Spleen (tissue), 11 donors: Measurements from ENCODE around the gene TRIM69. TPM values are rescaled to one million over a fixed set of nuclear protein-coding genes. Genes with fewer than 3 reads are reported as not detected.
"Not testable (repeated sequence)": the region's sequence is repeated elsewhere in the genome, so short reads cannot be mapped to it uniquely, and the experiment has no call there.

Experiments used
- DNase-seq: peaks from one replicate; pipeline ENCODE4 v3.0.0-alpha.2; 2020
- H3K27ac ChIP-seq, 8 donors: fragments of 200-600 bp; sonication (generic) in 7 of 8; 1 replicate in 4 of 8; 2 replicates in 4 of 8; pipeline versions ENCODE4 v1.5.0 to v1.8.0; 2016 to 2021; ENCODE audit warnings: inconsistent platforms in 4 of 8, mild to moderate bottlenecking in 4 of 8, moderate library complexity in 1 of 8
- H3K27me3 ChIP-seq, 7 donors: fragments of 200-600 bp; sonication (generic) in 6 of 7; replicated peaks in 1 of 7; 1 replicate in 4 of 7; 2 replicates in 3 of 7; pipeline versions ENCODE4 v1.5.0 to v1.8.0; 2016 to 2021; ENCODE audit warnings: inconsistent platforms in 3 of 7, mild to moderate bottlenecking in 1 of 7
- H3K36me3 ChIP-seq, 6 donors: fragments of 200-600 bp; sonication (generic) in 5 of 6; 1 replicate in 4 of 6; 2 replicates in 2 of 6; pipeline versions ENCODE4 v1.5.0 to v1.8.0; 2016 to 2021; ENCODE audit warnings: inconsistent platforms in 2 of 6
- H3K4me1 ChIP-seq, 6 donors: fragments of 200-600 bp; sonication (generic) in 5 of 6; 1 replicate in 3 of 6; 2 replicates in 3 of 6; pipeline versions ENCODE4 v1.5.0 to v1.8.0; 2016 to 2021; ENCODE audit warnings: inconsistent platforms in 3 of 6
- H3K4me3 ChIP-seq, 8 donors: fragments of 200-600 bp; sonication (generic) in 7 of 8; 1 replicate in 4 of 8; 2 replicates in 4 of 8; pipeline versions ENCODE4 v1.5.0 to v1.8.0; 2016 to 2021; ENCODE audit warnings: inconsistent platforms in 4 of 8, mild to moderate bottlenecking in 4 of 8, moderate library complexity in 2 of 8
- H3K9me3 ChIP-seq, 8 donors: fragments of 200-600 bp; sonication (generic) in 7 of 8; 1 replicate in 4 of 8; 2 replicates in 4 of 8; pipeline versions ENCODE4 v1.5.0 to v1.8.0; 2016 to 2021; ENCODE audit warnings: inconsistent platforms in 4 of 8
- POLR2A ChIP-seq, 3 donors: fragments of 450-650 bp; IDR thresholded peaks; one replicate each; pipeline ENCODE4 v1.5.1; 2017; ENCODE audit warnings: antibody characterized with exemption in 3 of 3, mild to moderate bottlenecking in 1 of 3
- POLR2AphosphoS5 ChIP-seq, 3 donors: sonication (generic); formaldehyde crosslinking; IDR thresholded peaks; one replicate each; pipeline ENCODE4 v1.5.1; 2017; ENCODE audit warnings: antibody characterized with exemption in 3 of 3
- WGBS, 5 donors: extraction: QIAGEN DNeasy Blood & Tissue Kit in 3 of 5; methylation state at CpG; one replicate each; pipeline versions ENCODE4 v1.1.5 to v1.1.7; 2013 to 2018; 5-methylcytosine and 5-hydroxymethylcytosine counted together
- intact Hi-C: fragments of 100-400 bp; cut with DNase I; formaldehyde crosslinking; loops from one replicate; pipeline ENCODE4 v1.15.0; 2023; ENCODE audit warnings: low total_unique reads
- polyA plus RNA-seq, 3 donors: library from polyadenylated mRNA; stranded (reverse); fragments of 200-250 nt; gene quantifications; one replicate each; pipeline ENCODE4 v1.2.1, GENCODE V29; 2013
- total RNA-seq, 7 donors: library from RNA; depleted of rRNA in 3 of 7; stranded (reverse); fragments of >200 nt in 3 of 7; fragmentation: NEBNext Ultra II Directional in 4 of 7; extraction: Animal tissue kit (Norgen Biotek cat#: 25700) in 4 of 7; gene quantifications; one replicate each; pipeline versions ENCODE4 v1.1.0 to v1.2.1, GENCODE V29; 2016 to 2021
- TF ChIP-seq, protein P1 (sequence below), 11 experiments: fragments of 200-600 bp in 7 of 11; fragments of 450-650 bp in 4 of 11; sonication (generic) in 4 of 11; IDR thresholded peaks in 8 of 11; conservative IDR thresholded peaks in 3 of 11; 1 replicate in 7 of 11; 2 replicates in 4 of 11; pipeline versions ENCODE4 v1.4.0 to v1.8.0; 2016 to 2021; ENCODE audit warnings: antibody characterized with exemption in 11 of 11, inconsistent platforms in 4 of 11, mild to moderate bottlenecking in 1 of 11
- donor health status: healthy with polysubstance abuse.
- donor health status: DM: no; HTN: no; CAD: no; lungs with moderate emphysema.
- donor health status: DM: no; HTN: no; CAD: no.
- donor health status: Bipolar disorder and iron deficiency.
- donor health status: healthy.
- donor health status: DM: no; HTN: no; CAD: no.
- donor health status: DM: yes; HTN: yes; CAD: no.

The TRIM69 gene
- total and polyA plus RNA-seq, 10 donors: 16.4 to 54.9 (median 44.7) TPM

DNA sequence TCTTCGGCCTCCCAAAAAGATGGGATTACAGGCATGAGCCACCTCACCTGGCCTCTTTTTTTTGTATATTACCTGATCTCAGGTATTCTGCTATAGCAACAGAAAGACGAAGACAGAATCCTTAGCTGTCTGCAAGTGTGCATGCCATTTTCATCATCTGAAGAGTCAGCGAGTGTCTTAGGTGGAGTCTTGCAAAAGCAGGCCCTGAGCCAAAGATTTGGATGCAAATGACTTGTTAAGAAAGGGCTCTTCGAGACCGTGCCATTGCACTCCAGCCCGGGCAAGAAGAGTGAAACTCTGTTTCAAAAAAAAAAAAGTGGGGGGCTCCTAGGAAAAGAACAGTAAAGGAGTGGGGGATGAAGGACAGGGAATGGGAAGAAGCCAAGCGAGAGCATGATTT is 10.2 kb upstream of the TRIM69 start:
- no peaks in the 10 kb centered on the region for H3K9me3 ChIP-seq
- DNase-seq: no peak
- WGBS, 5 donors: 21 to 39% (median 23%) methylated on average over 7 of the region's 7 CpGs
- intact Hi-C loops: no loop called here
- H3K4me3 ChIP-seq: peak overlapping the region in 6 of 8 donors; percentile 10 to 79 (median 32)
- H3K4me1 ChIP-seq: peaks cover 61 to 93% (median 84%) of the 10 kb centered on the region in 6 donors
- TF ChIP-seq POLR2A (IDR thresholded peaks at IDR 0.05) (no peak), POLR2AphosphoS5 (IDR thresholded peaks at IDR 0.05) (no peak)
- TF ChIP-seq, protein P1, sequence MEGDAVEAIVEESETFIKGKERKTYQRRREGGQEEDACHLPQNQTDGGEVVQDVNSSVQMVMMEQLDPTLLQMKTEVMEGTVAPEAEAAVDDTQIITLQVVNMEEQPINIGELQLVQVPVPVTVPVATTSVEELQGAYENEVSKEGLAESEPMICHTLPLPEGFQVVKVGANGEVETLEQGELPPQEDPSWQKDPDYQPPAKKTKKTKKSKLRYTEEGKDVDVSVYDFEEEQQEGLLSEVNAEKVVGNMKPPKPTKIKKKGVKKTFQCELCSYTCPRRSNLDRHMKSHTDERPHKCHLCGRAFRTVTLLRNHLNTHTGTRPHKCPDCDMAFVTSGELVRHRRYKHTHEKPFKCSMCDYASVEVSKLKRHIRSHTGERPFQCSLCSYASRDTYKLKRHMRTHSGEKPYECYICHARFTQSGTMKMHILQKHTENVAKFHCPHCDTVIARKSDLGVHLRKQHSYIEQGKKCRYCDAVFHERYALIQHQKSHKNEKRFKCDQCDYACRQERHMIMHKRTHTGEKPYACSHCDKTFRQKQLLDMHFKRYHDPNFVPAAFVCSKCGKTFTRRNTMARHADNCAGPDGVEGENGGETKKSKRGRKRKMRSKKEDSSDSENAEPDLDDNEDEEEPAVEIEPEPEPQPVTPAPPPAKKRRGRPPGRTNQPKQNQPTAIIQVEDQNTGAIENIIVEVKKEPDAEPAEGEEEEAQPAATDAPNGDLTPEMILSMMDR (IDR thresholded peaks at IDR 0.05 in 8 of 11, conservative IDR thresholded peaks at IDR 0.05 in 3 of 11): no peak
- H3K27me3 ChIP-seq: no peaks in the 10 kb centered on the region
- H3K27ac ChIP-seq: peak overlapping the region; percentile 81 to 100 (median 98)
- H3K36me3 ChIP-seq: no peaks in the 10 kb centered on the region

DNA sequence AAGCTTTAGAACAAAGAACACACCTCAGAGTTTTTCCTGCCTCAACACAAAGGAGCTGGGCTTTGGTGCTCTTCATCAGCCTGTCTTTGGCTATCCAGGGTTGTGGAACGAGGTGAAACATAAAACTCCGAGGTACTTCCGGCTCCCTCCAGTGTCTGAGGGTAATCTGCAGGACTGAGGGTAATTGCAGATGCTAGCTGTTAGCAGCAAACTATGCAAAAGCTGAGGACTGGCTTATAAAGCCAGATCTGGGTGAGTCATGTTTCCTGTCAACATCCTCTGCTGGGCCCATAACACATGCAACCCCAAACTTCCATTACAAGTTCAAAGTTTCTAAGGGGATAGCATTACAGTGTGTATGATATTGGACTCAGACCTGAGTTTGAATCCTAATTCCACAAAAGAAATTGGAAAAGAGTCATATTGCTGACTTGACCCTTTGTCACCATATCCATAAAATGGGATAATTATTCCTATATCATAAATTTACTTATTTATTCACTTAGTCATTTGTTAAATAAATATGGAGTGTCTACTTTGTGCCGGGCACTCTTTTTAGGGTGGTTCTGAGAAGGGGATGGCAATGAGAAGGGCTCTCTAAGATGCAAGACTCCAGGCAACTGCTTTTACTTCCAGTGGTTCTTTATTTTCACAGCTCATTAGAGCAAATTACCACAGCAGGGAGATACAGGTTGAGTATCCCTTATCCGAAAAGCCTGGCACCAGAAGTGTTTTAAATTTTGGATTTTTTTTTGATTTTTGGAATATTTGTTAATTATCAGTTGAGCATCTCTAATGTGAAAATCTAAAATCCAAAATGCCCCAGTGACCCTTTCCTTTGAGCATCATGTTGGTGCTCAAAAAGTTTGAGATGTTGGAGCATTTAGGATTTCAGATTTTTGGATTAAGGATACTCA is 9.5 kb upstream of the TRIM69 start:
- Histone ChIP-seq H3K27me3 (no peaks in the 10 kb centered on the region), H3K4me3 (peak overlapping the region in 6 of 8 donors; percentile 10 to 79 (median 32)), H3K36me3 (peaks cover 0 to 7% (median 2%) of the 10 kb centered on the region in 6 donors), H3K9me3 (no peaks in the 10 kb centered on the region), H3K4me1 (peaks cover 61 to 93% (median 87%) of the 10 kb centered on the region in 6 donors), H3K27ac (peak overlapping the region; percentile 81 to 100 (median 98))
- 12 to 17% (median 12%) methylated on average over 5 of the region's 5 CpGs for whole genome bisulfite sequencing, 5 donors
- TF ChIP-seq POLR2A (IDR thresholded peaks at IDR 0.05): peak in 2 of 3 donors; percentile 86 to 92
- TF ChIP-seq, protein P1 (IDR thresholded peaks at IDR 0.05 in 8 of 11, conservative IDR thresholded peaks at IDR 0.05 in 3 of 11): peak in 2 of 11 experiments; percentile 18 to 38
- TF ChIP-seq POLR2AphosphoS5 (IDR thresholded peaks at IDR 0.05): peak; percentile 29 to 99 (median 38)
- intact Hi-C loops: no loop called here
- DNase-seq: no peak

DNA sequence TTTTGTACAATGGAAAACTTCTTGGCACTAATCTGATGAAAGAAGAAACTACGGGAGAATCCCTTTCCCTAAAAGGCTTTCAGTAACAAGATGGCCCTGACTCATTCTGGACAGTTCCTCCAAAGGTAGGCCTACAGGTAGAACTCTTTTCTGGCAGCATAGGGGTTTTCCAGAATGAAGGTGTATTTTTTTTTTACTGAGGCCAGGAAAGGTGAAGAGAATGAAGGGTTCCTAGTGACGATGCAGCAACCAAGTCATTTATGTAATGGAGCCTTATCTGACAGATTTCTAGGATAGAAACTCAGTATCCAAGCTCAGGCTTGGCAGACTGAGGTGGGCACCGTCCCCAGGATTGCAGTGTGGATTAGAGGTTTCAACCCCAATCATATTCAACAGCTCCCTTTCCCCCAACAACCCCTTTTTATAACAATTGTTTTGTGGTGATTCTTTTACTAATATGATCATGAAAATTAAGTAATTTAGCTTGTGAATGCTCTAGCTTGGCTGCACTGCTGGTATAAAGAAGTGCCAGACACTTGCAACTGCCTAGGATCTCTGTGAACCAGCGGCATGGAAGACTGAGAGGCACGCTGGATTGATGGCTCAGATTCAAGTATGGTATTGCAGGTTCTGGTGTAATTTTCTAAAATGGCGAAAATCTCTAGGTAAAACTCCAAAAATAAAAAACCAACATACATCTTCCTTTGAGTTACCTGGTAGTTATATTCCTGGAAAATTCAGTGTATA is 8.7 kb upstream of the TRIM69 start:
- peak overlapping the region in 1 of 8 donors; percentile 79 for H3K4me3 ChIP-seq
- no peak for TF ChIP-seq POLR2A (IDR thresholded peaks at IDR 0.05)
- TF ChIP-seq, protein P1 (IDR thresholded peaks at IDR 0.05 in 8 of 11, conservative IDR thresholded peaks at IDR 0.05 in 3 of 11): peak in 1 of 11 experiments; percentile 6
- TF ChIP-seq POLR2AphosphoS5 (IDR thresholded peaks at IDR 0.05): no peak
- intact Hi-C loops: no loop called here
- H3K36me3 ChIP-seq: peaks cover 0 to 15% (median 4%) of the 10 kb centered on the region in 6 donors
- WGBS, 5 donors: 72 to 89% (median 78%) methylated on average over 6 of the region's 6 CpGs
- H3K27me3 ChIP-seq: no peaks in the 10 kb centered on the region
- H3K27ac ChIP-seq: peak overlapping the region; percentile 81 to 100 (median 98)
- peaks cover 58 to 93% (median 87%) of the 10 kb centered on the region in 6 donors for H3K4me1 ChIP-seq
- no peak for DNase-seq
- H3K9me3 ChIP-seq: no peaks in the 10 kb centered on the region

DNA sequence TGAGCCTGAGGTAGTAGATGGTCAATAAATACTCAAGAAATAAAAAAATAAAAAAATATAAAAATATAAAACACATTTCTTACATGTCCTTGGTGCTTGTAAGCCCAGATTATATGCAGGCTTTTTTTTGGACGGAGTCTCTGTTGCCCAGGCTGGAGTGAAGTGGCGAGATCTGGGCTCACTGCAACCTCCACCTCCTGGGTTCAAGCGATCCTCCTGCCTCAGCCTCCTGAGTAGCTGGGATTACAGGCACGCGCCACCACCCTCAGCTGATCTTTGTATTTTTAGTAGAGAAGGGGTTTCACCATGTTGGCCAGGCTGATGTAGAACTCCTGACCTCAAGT is 8.1 kb upstream of the TRIM69 start:
- WGBS, 5 donors: 34 to 62% (median 53%) methylated on average over 5 of the region's 5 CpGs
- Histone ChIP-seq H3K4me3 (peak overlapping the region in 4 of 8 donors; percentile 57 to 79 (median 68)), H3K27ac (peak overlapping the region; percentile 81 to 100 (median 98)), H3K4me1 (peaks cover 58 to 91% (median 82%) of the 10 kb centered on the region in 6 donors), H3K36me3 (peaks cover 0 to 15% (median 4%) of the 10 kb centered on the region in 6 donors)
- H3K27me3 ChIP-seq, DNase-seq, H3K9me3 ChIP-seq, intact Hi-C loops: not testable (repeated sequence)
